COLO829 (cell line): ENCODE results near the gene LMO7.

ENCODE experiments used
- DNase-seq: peaks from one replicate; pipeline ENCODE4 v3.0.0; 2012; ENCODE audit warnings: low spot score

LMO7 gene

GRCh38 chr13:75801388-75801945 is 165.3 kb downstream of the LMO7 start:
- DNase-seq: no peak

GRCh38 chr13:75802161-75802560 is 166.0 kb downstream of the LMO7 start:
- DNase-seq: no peak

- DNase-seq: no peak
Measured at GRCh38 chr13:75803164-75803611, 167.1 kb downstream of the LMO7 start.

- DNase-seq: no peak
Measured at GRCh38 chr13:75804054-75804453, 167.9 kb downstream of the LMO7 start.

GRCh38 chr13:75804605-75805004 is 168.5 kb downstream of the LMO7 start:
- DNase-seq: no peak

GRCh38 chr13:75806117-75806516 is 170.0 kb downstream of the LMO7 start:
- DNase-seq: no peak

GRCh38 chr13:75811361-75811760 is 175.2 kb downstream of the LMO7 start:
- DNase-seq: no peak

GRCh38 chr13:75811841-75812240 is 175.7 kb downstream of the LMO7 start:
- DNase-seq: no peak

GRCh38 chr13:75812751-75813181 is 176.6 kb downstream of the LMO7 start:
- DNase-seq: no peak

- DNase-seq: no peak
Measured at GRCh38 chr13:75813323-75813722, 177.2 kb downstream of the LMO7 start.

- DNase-seq: peak; percentile 2
Measured at GRCh38 chr13:75818179-75818967, 182.2 kb downstream of the LMO7 start.

- no peak for DNase-seq
Measured at GRCh38 chr13:75818968-75819225, 182.8 kb downstream of the LMO7 start.

GRCh38 chr13:75825161-75825560 is 189.0 kb downstream of the LMO7 start:
- DNase-seq: no peak

- DNase-seq: no peak
Measured at GRCh38 chr13:75825594-75825993, 189.5 kb downstream of the LMO7 start.

- no peak for DNase-seq
Measured at GRCh38 chr13:75826391-75826790, 190.3 kb downstream of the LMO7 start.

- DNase-seq: no peak
Measured at GRCh38 chr13:75829830-75830229, 193.7 kb downstream of the LMO7 start.

GRCh38 chr13:75830842-75831241 is 194.7 kb downstream of the LMO7 start:
- DNase-seq: no peak

- DNase-seq: no peak
Measured at GRCh38 chr13:75831389-75831788, 195.3 kb downstream of the LMO7 start.

GRCh38 chr13:75832812-75833211 is 196.7 kb downstream of the LMO7 start:
- DNase-seq: no peak

GRCh38 chr13:75836441-75836840 is 200.3 kb downstream of the LMO7 start:
- no peak for DNase-seq

- no peak for DNase-seq
Measured at GRCh38 chr13:75838366-75839005, 202.4 kb downstream of the LMO7 start.

GRCh38 chr13:75839406-75839805 is 203.3 kb downstream of the LMO7 start:
- DNase-seq: no peak

- no peak for DNase-seq
Measured at GRCh38 chr13:75841905-75842304, 205.8 kb downstream of the LMO7 start.

GRCh38 chr13:75843074-75843473 is 206.9 kb downstream of the LMO7 start:
- no peak for DNase-seq
